HG02852 (cell line): Measurements from ENCODE around the gene RAB25.
"Not testable (repeated sequence)": the region's sequence is repeated elsewhere in the genome, so short reads cannot be mapped to it uniquely, and the experiment has no call there.

Source experiments
- ATAC-seq: cut with Tn5 transposase; IDR thresholded peaks from one replicate; pipeline ENCODE4 v1.9.1; 2021; ENCODE audit warnings: mild to moderate bottlenecking, moderate library complexity; ENCODE audit not compliant: unreplicated experiment

RAB25 gene

DNA sequence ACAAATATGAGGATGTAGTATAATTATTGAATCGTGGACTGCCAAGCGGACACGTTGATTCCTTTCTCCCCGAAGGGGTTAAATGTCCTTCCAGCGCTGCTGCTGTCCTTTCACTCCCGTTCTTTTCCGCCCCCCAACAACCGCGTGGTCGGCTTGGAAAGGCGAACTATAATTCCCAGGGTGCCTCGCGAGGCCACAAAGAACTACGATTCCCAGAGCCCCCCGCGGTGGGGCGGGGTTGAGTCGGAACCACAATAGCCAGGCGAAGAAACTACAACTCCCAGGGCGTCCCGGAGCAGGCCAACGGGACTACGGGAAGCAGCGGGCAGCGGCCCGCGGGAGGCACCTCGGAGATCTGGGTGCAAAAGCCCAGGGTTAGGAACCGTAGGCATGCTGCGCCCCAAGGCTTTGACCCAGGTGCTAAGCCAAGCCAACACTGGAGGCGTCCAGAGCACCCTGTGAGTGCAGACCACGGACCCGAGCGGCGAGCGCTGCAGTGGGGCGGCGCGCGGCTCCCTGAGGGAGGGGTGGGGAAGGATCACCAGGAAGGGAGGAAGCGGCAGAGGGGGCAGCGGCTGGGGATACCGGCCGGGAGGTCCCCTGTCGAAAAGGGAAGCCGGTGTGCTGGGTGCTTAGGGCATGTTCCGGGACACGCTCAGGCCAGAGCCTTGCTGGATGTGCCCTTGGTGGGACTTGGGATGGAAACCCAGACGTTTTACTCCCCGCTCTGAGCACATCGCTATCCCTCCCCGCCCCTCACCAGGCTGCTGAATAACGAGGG is 6.3 kb upstream of the RAB25 start, which contains the start of gene LAMTOR2:
TSS of gene LAMTOR2 (plus strand) at position 283 of the 781 bp plus-strand sequence. CDS start at position 391, 108 bp downstream.
- peak; percentile 73 for ATAC-seq

DNA sequence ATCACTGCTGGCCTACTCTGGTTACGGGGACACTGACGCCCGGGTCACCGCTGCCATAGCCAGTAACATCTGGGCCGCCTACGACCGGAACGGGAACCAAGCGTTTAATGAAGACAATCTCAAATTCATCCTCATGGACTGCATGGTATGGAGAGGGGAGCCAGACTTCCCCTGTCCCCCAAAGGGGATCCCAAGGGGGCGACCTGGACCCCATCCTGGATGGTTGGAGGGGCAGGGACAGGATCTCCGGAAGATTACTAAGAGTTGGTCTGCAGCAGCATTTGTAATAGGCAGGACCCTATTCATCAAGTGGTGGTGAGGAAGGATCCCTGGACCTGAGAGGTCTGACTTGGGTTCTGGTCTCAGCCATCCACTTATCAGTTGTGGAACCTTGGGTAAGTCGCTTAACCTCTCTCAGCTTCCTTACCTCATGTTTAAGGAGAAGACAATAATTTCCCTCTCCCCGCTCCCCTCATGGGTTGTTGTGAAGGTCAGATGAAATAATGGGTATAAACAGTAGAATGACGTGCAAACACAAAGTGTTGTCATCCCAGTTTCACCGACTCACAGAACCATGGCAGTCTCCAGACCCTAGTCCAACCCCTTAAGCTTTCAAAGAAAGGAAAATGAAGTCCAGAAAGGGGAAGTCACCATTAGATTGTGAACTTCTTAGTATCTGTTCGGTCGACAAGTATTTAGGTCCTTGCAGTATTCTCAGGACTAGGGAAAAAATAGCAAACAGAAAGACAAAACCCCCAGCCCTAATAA is 5.5 kb upstream of the RAB25 start:
- no peak for ATAC-seq

DNA sequence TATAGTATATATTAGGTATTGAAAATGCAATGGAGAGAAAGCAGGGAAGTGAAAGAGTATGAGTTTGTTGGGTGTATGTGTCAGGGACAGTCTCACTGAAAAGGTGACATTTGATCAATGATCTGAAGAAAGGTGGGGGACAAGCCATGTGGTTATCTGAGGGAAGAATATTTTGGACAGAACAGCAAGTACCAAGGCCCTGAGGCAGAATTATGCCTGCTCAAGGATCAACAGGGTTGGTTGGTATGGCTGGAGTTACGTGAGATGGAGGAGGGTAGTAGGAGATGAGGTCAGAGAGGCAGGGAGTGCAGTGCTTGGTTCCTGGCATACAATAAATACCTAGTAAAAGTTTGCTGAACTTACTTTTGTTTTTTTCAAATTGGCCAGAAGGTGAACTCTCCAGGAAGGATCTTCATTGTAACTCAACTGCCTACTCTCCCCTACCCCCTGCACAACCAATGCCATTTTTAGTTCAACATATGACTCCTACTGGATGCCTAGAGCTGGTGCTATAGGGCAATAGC is 4.6 kb upstream of the RAB25 start:
- ATAC-seq: no peak

DNA sequence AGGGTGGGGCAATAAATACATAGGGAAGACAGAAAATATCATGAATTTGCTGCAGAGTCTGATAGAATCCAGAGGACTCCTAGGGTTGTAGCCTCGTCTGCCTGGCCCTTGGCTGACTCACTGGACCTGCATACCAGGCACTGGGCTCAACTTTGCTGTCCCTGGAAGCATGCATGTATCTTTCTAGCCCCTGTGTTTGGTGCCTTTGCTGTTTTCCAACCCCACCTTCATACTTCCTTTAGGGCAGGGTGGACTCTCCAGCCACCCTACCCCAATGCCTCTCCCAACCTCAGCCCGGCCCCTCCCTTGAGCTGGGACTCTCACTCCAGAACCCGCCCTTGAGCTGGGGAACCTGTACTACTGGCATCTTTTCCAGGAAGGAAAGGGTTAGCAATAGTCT is 1.2 kb downstream of the RAB25 start:
- no peak for ATAC-seq

DNA sequence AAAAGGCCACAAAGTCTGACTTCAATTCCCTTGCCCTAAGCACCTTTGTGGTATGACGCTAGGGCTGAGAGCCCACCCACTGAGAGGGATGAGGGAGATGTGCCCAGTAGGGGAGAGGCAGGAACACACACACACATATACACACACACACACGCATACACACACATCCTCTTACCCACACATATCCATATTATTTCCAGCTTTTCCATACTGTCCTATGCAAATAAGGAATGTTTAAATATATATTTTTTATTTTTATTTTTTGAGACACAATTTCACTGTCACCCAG is 3.0 kb downstream of the RAB25 start:
- ATAC-seq: no peak

DNA sequence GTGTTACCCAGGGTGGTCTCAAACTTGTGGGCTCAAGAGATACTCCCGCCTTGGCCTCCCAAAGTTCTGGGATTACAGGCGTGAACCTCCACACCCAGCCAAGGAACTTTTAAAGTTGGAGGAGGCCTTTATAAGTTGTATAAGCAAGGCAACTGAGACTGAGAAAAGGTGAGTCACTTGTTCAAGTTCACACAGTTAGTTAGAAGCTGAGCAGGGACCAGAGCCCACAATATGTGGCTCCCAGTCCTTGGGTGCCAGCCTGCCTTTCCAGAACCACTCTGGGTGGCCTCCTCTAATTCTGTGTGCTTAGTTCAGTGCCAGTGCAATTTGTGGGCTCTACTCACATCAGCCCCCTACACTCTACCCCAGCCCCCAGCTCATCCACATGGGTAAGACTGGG is 3.7 kb downstream of the RAB25 start:
- no peak for ATAC-seq

DNA sequence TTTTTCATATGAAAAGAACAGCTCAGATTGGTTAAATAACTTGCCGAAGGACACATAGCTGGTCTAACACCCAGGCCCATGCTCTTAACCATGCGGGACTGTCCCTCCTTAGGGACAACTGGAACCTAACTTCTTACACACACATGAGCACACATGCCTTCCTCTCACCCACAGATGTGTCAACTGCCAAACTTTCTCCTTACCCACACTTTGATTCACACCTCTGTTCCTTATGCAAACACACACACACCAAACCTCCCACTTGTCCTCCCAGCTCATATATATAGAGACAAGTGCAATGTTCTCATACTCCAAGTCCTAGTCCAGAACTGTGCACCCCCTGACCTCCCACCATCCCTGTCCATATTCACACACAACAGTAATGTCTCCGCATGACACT is 4.3 kb downstream of the RAB25 start:
- no peak for ATAC-seq

DNA sequence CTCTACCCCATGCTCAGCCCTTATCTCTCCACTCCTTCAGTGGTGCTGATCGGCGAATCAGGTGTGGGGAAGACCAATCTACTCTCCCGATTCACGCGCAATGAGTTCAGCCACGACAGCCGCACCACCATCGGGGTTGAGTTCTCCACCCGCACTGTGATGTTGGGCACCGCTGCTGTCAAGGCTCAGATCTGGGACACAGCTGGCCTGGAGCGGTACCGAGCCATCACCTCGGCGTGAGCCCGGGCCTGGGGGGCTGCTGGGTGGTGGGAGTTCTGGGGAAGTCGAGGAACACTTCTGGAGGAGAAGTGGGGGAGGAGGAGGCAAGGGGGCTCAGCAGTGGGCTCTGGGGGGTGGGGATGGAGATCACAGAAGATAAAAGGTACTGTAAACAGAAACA is 4.9 kb downstream of the RAB25 start:
- ATAC-seq: no peak

DNA sequence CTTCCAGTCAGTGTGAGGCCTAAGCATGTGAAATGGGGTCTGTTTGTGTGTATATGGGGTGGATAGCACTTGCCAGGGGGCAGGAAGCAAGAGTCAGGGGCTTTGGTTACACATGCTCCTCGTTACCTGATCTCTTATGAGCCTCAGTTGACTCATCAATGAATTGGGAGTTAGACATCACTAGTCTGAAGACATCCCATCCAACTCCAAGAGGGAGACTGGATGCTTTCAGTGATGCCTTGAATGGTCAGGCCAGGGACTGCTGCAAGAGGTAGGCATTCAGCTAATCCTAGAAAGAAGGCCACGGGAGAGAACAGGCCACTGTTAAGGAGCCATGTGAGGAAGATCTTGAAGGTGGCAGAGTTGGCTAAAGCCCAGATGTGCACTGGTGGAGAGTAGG is 6.3 kb downstream of the RAB25 start:
- ATAC-seq: no peak

DNA sequence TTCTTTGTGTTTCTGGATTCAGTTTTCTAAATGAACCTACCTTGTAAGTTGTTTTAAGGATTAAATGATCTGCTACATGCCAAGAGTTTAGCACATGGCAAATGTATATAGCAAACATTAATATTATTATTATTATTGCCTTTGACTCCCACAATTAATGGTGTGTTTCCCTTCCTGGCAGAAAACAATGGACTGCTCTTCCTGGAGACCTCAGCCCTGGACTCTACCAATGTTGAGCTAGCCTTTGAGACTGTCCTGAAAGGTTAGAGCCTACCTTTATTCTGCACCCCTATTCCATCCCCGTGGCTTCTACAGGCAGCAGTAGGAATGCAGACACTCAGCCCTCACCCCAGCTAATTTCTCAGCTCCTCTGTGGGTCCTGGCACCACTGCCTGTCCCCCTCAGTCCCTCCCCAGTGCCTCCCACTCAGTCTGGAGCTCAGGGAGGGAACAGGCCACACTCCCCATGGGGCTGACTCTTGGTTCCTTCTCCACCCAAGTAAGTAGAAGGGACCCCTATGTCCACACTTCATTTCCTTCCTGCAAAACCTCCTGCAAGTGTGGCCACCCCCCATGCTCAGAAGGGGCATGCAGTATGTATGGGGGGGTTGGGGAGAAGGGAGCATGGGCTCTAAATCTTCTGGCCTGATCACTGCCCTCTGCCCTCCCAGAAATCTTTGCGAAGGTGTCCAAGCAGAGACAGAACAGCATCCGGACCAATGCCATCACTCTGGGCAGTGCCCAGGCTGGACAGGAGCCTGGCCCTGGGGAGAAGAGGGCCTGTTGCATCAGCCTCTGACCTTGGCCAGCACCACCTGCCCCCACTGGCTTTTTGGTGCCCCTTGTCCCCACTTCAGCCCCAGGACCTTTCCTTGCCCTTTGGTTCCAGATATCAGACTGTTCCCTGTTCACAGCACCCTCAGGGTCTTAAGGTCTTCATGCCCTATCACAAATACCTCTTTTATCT is 8.8 kb downstream of the RAB25 start:
- ATAC-seq: no peak

DNA sequence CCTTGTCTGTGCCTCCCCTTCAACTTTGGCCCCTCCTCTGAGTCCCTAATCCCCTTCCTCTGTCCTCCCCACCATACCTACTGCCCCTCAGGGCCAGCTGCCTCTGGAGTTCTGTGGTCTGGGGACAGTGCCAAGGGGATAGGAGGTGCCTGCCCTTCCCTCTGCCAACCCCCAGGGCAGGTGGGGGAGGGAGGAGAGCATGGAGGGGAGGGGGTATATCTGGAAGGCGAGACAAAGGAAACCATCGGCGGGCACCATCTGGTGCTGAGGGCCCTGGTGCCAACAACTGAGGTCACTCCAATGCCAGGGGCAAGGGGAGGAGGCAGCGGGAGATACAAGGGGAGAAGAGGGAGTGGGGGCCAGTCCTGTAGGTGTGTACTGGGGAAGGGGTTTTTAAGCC is 9.6 kb downstream of the RAB25 start:
- ATAC-seq: no peak

DNA sequence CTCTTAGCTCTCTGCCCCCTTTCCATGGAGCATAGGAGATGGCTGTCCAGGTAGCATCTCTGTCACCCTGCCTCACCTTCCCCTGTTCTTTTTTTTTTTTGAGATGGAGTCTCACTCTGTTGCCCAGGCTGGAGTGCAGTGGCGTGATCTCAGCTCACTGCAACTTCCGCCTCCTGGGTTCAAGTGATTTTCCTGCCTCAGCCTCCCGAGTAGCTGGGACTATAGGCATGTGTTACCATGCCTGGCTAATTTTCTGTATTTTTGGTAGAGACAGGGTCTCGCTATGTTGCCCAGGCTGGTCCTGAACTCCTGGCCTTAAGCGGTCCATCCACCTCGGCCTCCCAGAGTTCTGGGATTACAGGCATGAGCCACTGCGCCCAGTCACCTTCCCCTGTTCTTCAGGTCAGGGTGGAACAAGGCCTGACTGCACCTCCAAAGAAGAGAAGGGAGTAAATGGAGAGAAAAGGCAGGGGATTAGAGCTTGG is 10.4 kb downstream of the RAB25 start:
- not testable (repeated sequence) for ATAC-seq

DNA sequence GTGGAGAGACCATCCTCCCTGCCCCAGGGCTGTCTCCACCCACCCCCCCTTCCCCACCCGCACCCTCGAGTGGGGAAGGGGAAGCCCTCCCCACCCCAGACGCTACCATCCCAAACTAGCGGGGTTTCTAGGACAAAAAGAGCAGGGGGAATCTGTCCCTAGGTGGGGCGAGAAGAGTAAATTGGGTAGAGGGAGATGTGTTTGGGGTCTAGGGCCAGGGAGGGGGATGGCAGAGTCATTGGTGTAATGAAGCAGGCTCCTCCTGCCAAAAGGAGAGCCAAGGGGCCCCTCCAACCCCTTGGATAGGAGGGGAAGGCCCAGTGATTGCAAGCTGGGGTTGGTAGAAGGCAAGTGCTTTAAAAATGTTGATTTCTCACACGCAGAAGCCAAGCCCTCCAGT is 11.3 kb downstream of the RAB25 start:
- no peak for ATAC-seq

DNA sequence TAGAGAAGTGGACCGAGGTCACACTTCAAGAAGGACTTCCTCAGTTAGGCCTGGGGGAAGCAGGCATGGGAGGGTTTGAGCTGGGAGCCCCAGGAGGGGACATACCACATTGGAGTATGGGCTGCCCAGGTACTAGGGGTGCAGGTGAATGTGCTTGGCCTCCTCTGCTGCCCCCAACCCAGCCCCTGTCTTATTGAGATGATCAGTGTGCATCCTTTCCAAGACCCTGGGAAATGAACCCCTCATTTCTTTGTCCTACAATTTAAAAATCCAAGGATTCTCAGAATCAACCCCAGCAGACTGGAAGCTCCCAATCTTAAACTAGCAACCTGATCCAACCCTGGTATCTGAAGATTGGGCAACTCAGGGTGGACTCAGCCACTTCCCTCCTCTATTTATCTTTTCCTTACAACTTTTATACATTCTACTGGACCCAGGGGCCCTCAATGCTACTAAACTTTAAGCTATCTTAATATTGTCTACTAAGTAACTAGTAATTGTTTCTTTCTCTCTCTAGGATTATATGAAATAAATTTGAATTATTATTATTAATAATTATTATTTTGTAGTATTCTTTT is 12.2 kb downstream of the RAB25 start:
- ATAC-seq: no peak

DNA sequence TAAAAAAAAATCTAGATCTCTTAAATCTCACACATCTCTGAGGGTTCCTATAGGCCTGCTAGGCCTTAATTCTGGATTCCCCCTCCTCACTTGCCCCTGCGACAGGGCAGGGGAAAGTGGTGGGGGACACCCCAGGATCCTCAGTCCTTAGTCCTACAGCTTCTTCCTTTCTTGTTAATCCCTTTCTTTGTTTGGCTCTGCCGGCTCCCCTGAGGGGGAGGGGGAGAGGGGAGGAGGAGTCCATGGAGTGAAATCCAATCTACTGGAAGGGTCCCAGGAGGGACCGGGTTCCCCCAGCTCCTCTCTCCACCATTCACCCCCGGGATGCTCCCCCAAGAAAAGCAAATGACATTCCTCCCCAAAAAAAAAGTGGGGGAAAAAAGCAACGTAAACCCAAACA is 12.8 kb downstream of the RAB25 start:
- ATAC-seq: no peak

DNA sequence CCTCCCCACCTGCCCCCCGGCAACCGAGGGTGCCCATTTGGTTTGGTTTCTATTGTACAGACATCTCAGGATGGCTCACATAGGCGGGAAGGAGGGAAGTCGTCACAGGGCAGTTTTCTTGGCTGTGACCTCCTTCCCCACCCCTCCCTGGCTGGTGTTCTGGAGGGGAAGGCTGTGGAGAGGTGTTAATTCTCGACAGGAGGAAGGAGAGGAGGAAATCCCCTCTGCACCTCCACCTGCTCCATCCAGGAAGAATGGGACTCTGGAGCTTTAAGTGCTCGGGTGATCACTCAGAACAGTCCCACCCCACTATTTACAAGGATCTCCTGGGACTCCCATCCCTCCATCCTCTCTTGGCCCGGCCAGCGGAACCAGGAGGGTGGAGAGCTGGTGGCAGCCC is 13.7 kb downstream of the RAB25 start:
- ATAC-seq: no peak

DNA sequence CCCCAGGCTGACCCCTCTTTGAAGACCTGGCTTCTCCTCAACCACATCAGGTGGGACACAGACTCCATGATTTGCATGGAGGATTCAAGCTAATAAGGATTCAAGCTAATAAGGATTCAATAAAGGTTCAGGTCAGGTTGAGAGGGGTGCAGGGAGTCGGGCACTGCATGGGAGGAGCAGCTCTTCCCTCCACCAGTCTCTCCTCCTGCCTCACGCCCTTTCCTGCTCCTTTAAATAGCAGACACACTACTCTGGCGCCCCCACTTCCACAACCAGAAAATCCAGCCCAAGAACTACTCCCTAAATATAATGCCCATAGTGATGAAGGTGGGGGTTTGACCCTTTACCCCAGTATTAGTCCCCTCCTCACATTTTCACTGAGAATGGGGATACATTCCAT is 14.2 kb downstream of the RAB25 start:
- ATAC-seq: no peak

DNA sequence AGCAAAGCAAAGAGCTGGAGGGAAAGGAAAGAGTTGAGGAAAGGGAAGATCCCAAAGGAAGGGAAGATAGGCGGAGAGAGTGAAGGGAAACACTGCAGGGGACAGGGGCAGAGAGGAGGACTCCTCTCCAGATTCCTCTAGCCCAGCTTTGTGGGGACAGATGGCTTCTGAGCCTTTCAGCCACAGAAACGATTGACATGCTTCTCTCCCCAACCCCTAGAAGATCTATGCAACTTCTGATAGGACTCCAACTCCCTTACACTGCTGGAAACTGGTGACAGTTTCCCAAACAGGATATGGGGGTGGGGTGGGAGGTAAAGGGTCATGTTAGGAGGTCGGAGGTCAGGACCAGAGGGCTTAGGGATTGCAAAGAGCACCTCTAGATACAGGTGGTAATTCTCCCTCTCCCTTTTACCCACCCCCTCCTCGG is 14.8 kb downstream of the RAB25 start:
- no peak for ATAC-seq

DNA sequence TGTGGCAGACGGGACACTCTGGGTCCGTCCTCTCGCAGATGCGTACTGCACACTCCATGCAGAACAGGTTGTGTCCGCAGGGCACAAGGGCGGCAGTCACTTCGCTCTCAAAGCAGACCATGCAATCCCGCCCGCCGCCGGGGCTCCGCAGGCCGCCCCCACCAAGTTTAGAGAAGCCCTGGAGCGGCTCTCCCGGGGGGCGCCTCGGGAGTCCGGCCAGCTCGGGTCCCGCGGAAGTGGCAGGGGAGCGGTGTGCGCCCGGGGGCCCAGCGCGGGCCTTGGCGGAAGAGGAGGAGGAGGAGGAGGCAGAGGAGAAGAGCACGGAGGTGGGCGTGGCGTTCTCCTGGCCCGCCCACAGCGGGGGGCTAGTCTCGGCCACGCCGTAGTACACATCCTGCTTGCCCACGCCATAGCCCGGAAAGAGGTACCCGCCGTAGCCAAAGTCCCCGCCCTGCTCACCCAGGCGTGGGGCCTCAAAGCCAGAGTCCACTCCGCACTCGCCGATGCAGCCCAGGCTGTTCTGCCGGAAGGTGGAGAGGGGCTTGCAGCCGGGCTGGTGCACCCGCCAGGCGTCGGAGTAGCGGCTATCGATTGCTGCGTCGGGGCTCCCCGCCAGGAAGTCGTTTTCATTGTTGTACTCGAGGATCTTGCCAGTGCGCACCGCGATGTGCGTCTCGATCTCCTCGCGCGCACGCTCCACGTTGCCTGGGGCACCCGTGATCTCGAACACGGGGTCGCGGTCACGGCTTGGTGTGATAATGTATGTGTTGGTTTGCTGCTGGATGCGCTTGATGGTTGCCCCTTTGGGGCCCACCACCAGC is 15.9 kb downstream of the RAB25 start:
- no peak for ATAC-seq

DNA sequence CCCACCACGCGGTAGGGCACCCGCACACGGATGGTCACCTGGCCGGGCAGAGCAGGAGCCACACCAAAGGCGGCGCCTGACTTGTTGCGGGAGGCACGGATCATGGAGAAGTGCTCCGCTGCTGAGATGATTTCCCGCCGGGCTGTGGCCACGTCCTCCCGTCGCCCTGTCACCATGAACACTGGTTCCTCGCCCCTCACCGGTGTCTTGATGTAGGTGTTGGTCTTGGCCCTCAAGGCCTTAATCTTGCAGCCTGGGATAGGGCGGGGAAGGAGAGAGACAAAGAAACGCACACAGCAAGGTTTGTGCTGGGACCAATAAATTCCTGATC is 16.4 kb downstream of the RAB25 start:
- ATAC-seq: no peak
